ENCODE results near the gene SLAMF6. TPM values are rescaled to one million over a fixed set of nuclear protein-coding genes. Genes with fewer than 3 reads are reported as not detected.
"Not testable (repeated sequence)": the region's sequence is repeated elsewhere in the genome, so short reads cannot be mapped to it uniquely, and the experiment has no call there.

SLAMF6 gene
- total and polyA plus RNA-seq, 4 donors, result 0.76 to 1.2 (median 0.92) TPM

- Histone ChIP-seq H3K4me1 (ENCODE audit: control insufficient read depth in 4 of 4, insufficient read depth in 4 of 4, low read length in 3 of 4) (peaks cover 1 to 14% (median 13%) of the 10 kb centered on the region in 4 donors), H3K4me3 (ENCODE audit: low read depth in 1 of 3, low read length in 3 of 3) (peak overlapping the region in 1 of 3 donors; percentile 26), H3K9ac (ENCODE audit: low read depth in 1 of 2, low read length in 2 of 2) (no peak overlapping the region), H3K36me3 (ENCODE audit: control insufficient read depth in 4 of 4, insufficient read depth in 3 of 4, low read depth in 1 of 4, low read length in 3 of 4) (no peaks in the 10 kb centered on the region), H3K9me3 (ENCODE audit: control insufficient read depth in 4 of 4, low read length in 3 of 4) (peaks cover 1 to 15% (median 5%) of the 10 kb centered on the region in 4 donors), H3K27me3 (ENCODE audit: control insufficient read depth in 4 of 4, insufficient read depth in 4 of 4, low read length in 3 of 4) (no peaks in the 10 kb centered on the region), H3K27ac (ENCODE audit: low read depth in 1 of 2, low read length in 2 of 2) (no peak overlapping the region)
- WGBS, result 92% methylated on average over 3 of the region's 3 CpGs
- DNase-seq (ENCODE audit: low spot score), result no peak
- TF ChIP-seq FOXA2 (IDR thresholded peaks at IDR 0.05), result no peak
- TF ChIP-seq HNF4G (IDR thresholded peaks at IDR 0.05), result no peak
- TF ChIP-seq REST (IDR thresholded peaks at IDR 0.05), result no peak
- no peak for TF ChIP-seq CTCF (IDR thresholded peaks at IDR 0.05; ENCODE audit: low read depth, low read length, missing input control)
- TF ChIP-seq ZBTB33 (IDR thresholded peaks at IDR 0.05), result no peak
Measured at GRCh38 chr1:160534823-160535605, 12.0 kb upstream of the SLAMF6 start.

GRCh38 chr1:160532557-160532813 is 9.4 kb upstream of the SLAMF6 start:
- 91% methylated on average over 5 of the region's 5 CpGs for WGBS

GRCh38 chr1:160531809-160532556 is 8.9 kb upstream of the SLAMF6 start:
- H3K4me3 ChIP-seq (ENCODE audit: low read depth in 1 of 3, low read length in 3 of 3); H3K4me1 ChIP-seq (ENCODE audit: control insufficient read depth in 4 of 4, insufficient read depth in 4 of 4, low read length in 3 of 4); H3K36me3 ChIP-seq (ENCODE audit: control insufficient read depth in 4 of 4, insufficient read depth in 3 of 4, low read depth in 1 of 4, low read length in 3 of 4); H3K9ac ChIP-seq (ENCODE audit: low read depth in 1 of 2, low read length in 2 of 2); H3K27ac ChIP-seq (ENCODE audit: low read depth in 1 of 2, low read length in 2 of 2); H3K27me3 ChIP-seq (ENCODE audit: control insufficient read depth in 4 of 4, insufficient read depth in 4 of 4, low read length in 3 of 4); DNase-seq (ENCODE audit: low spot score): not testable (repeated sequence)
- peaks cover 1 to 15% (median 5%) of the 10 kb centered on the region in 4 donors for H3K9me3 ChIP-seq (ENCODE audit: control insufficient read depth in 4 of 4, low read length in 3 of 4)
- WGBS, result 96% methylated on average over 29 of the region's 29 CpGs

More at GRCh38 chr1:160532557-160532813, 9.4 kb upstream of the SLAMF6 start:
- H3K4me3 ChIP-seq (ENCODE audit: low read depth in 1 of 3, low read length in 3 of 3); H3K27me3 ChIP-seq (ENCODE audit: control insufficient read depth in 4 of 4, insufficient read depth in 4 of 4, low read length in 3 of 4); H3K27ac ChIP-seq (ENCODE audit: low read depth in 1 of 2, low read length in 2 of 2); DNase-seq (ENCODE audit: low spot score); H3K36me3 ChIP-seq (ENCODE audit: control insufficient read depth in 4 of 4, insufficient read depth in 3 of 4, low read depth in 1 of 4, low read length in 3 of 4); H3K9ac ChIP-seq (ENCODE audit: low read depth in 1 of 2, low read length in 2 of 2); H3K4me1 ChIP-seq (ENCODE audit: control insufficient read depth in 4 of 4, insufficient read depth in 4 of 4, low read length in 3 of 4): not testable (repeated sequence)
- peaks cover 1 to 15% (median 5%) of the 10 kb centered on the region in 4 donors for H3K9me3 ChIP-seq (ENCODE audit: control insufficient read depth in 4 of 4, low read length in 3 of 4)

- DNase-seq (ENCODE audit: low spot score); H3K9me3 ChIP-seq (ENCODE audit: control insufficient read depth in 4 of 4, low read length in 3 of 4); H3K4me1 ChIP-seq (ENCODE audit: control insufficient read depth in 4 of 4, insufficient read depth in 4 of 4, low read length in 3 of 4); H3K27me3 ChIP-seq (ENCODE audit: control insufficient read depth in 4 of 4, insufficient read depth in 4 of 4, low read length in 3 of 4); H3K36me3 ChIP-seq (ENCODE audit: control insufficient read depth in 4 of 4, insufficient read depth in 3 of 4, low read depth in 1 of 4, low read length in 3 of 4); H3K27ac ChIP-seq (ENCODE audit: low read depth in 1 of 2, low read length in 2 of 2); H3K4me3 ChIP-seq (ENCODE audit: low read depth in 1 of 3, low read length in 3 of 3); H3K9ac ChIP-seq (ENCODE audit: low read depth in 1 of 2, low read length in 2 of 2): not testable (repeated sequence)
- 83% methylated on average over 7 of the region's 7 CpGs for WGBS
Measured at GRCh38 chr1:160529401-160529952, 6.4 kb upstream of the SLAMF6 start.

- H3K27ac ChIP-seq (ENCODE audit: low read depth in 1 of 2, low read length in 2 of 2); H3K9ac ChIP-seq (ENCODE audit: low read depth in 1 of 2, low read length in 2 of 2); DNase-seq (ENCODE audit: low spot score); H3K9me3 ChIP-seq (ENCODE audit: control insufficient read depth in 4 of 4, low read length in 3 of 4); H3K4me1 ChIP-seq (ENCODE audit: control insufficient read depth in 4 of 4, insufficient read depth in 4 of 4, low read length in 3 of 4); H3K4me3 ChIP-seq (ENCODE audit: low read depth in 1 of 3, low read length in 3 of 3); H3K27me3 ChIP-seq (ENCODE audit: control insufficient read depth in 4 of 4, insufficient read depth in 4 of 4, low read length in 3 of 4); H3K36me3 ChIP-seq (ENCODE audit: control insufficient read depth in 4 of 4, insufficient read depth in 3 of 4, low read depth in 1 of 4, low read length in 3 of 4): not testable (repeated sequence)
- 95% methylated on average over 2 of the region's 2 CpGs for WGBS
Measured at GRCh38 chr1:160523789-160524188, 734 bp upstream of the SLAMF6 start.

Data from liver (tissue), 9 donors.